Stimulated activated CD8-positive, alpha-beta memory T cell treated with anti-CD3 and anti-CD28 coated beads, Interleukin-7, amount 100 ng/mL, for 48 hours (primary cell): ENCODE data around the gene STXBP1.
"Not testable (repeated sequence)": the region's sequence is repeated elsewhere in the genome, so short reads cannot be mapped to it uniquely, and the experiment has no call there.

Source experiments
- DNase-seq, 2 donors: peaks; one replicate each; pipeline ENCODE4 v3.0.0-alpha.2; 2020; ENCODE audit warnings: low read depth in 1 of 2; ENCODE audit errors: extremely low read depth in 1 of 2

Gene STXBP1

DNA sequence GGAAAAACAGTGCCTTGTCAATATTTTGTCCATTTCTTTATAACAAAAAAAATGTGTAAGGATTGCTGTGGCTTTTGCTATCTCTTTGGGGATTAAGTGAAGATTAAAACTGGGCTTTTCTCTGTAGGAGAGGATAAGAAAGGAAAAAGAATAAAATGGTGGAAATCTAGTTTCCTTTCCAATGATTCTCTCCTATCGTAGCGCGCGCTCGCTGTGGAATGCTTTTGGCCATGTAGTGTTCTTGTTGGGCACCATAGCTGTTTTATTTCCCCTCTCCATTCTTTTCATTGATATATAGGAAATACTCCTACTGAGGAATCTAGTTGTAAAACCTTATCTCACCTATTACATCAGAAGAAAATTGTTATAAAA lies 1.5 kb downstream of the STXBP1 start:
- DNase-seq = no peak

GRCh38 chr9:127614961-127615360 lies 2.9 kb downstream of the STXBP1 start:
- DNase-seq = no peak

DNA sequence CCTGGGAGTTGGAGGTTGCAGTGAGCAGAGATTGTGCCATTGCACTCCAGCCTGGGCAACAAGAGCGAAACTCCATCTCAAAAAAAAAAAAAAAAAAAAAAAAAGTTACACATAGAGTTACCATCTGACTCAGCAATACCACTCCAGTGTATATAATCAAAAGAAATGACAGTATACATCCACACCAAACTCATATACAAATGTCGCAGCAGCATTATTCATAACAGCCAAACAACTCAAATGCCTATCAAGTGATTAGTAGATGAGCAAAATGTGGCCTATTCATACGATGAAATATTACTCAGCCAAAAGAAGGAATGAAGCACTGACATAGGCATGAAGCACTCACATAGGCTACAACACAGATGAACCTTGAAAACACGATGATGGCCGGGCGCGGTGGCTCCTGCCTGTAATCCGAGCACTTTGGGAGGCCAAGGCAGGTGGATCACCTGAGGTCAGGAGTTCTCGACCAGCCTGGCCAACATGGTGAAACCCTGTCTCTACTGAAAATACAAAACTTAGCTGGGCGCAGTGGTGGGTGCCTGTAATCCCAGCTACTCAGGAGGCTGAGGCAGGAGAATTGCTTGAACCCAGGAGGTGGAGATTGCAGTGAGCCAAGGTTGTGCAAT lies 9.4 kb downstream of the STXBP1 start:
- DNase-seq = not testable (repeated sequence)

DNA sequence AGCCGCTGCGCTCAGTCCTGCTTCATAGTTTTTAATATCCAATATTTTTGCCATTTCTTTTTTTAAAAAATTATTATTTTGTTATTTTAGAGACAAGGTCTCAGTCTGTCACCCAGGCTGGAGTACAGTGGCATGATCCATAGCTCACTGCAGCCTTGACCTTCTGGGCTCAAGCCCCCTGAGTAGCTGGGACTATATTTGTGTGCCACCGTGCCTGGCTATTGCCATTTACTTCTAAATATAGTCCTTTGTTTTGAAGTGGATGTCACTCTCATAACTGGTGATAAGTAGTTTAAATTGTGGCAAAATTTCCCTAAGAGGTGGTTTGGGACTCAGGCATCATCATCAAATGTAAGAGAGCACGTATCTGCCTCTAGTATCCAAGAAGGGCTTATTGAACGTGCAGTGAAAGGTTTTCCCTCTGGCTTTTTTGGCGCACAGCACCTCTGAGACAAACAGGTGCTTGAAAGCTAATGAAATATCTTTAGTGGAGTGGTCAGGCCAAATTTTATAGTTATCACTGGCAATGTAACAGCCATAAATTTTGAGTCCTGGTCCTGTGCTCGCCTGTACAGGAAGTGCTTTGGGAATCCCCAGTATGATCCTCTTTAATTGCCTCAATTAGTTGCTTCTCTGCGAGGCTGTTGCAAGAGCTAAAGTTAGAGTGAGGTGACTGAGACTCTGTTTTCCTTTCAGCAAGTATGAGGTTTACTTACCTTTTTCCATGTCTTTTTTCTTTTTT lies 14.8 kb downstream of the STXBP1 start:
- DNase-seq = no peak

GRCh38 chr9:127627494-127627855 lies 15.4 kb downstream of the STXBP1 start:
- no peak for DNase-seq

DNA sequence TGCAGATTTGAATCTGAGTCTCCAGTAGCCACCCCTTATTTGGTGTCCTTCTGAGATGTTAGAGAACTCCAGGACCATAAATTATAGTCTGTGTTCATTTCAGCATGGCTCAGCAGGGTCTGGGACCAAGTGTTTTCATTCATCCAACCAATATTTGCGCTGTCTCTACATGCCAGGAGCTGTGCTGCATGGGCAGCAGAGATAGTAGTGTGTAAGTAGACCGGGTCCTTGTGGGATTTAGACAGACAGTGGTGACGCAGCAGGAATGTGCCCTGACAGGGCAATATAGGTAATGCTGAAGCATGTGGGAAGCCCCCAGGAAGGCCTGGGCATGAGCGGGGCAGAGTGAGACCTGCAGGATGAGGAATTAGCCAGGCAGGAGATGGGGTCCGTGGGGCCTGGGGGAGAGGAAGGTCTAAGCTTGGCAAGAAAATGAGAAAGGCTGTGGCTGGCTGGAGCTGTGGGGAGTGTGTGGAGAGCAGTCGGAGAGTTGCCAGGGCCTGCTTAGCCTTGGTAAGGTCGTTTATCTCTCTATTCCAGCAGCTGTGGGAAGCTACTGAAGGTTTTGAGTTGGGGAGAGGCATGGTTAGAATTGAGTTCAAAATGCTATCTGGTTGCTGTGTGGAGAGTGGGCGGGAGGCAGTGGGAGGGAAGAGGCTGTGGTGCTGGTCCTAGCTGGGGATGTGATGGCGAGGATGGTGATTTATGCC lies 16.8 kb downstream of the STXBP1 start:
- no peak for DNase-seq

DNA sequence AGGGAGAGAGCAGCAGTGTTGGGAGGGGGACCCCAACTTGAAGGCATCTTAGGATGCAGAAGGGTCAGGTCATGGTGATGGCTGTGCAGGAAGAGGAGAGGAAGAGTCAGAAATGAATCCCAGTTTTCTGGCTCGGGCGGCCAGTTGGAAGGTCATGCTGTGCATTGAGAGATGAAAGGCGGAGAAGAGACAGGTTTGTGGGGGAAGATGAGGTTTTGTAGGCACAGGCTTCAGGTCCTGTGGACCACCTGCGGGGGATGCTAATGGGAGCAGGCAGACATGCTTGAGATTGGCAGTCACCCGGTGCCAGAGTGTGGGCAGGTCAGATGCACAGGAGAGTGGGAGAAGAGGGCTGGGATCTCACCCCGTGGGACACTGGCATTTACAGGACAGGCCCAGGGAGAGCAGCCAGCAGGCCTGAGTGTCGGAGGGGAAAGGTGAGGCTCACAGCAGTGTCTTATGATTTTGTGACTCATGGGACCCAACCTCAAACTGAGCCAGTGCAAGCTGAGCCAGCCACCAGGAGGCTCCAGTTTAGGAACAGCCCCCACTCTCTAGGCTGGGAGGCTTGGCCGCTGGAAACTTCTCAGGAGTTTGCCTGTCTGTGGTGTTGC lies 17.5 kb downstream of the STXBP1 start:
- DNase-seq = no peak

DNA sequence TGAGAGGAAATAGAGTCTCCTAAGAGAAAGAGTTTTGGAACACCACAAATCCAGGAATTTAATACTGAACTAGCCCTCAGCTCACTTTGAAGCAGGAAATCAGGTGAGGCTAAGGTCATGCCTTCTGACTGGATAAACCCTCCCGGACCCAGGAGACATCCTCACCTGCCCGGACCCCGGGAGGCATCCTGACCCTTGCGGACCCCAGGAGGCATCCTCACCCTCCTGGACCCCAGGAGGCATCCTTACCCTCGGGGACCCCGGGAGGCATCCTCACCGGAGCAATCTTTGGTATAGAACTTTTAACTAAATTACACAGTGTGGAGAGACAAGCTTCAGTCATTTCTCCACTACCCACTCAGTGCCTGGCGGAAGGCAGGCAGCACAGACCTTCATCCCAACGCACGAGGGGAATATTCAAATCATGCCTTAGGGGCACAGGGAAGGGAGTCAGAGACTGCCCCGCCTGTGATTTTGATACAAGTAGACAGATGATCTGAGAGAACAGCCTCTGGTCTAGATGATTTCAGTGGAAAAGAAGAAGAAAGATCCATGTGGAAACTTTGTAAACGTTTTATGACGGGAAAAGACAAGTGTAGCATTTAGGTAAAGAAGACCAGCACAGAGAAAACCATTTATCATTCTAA lies 21.3 kb downstream of the STXBP1 start:
- no peak for DNase-seq

DNA sequence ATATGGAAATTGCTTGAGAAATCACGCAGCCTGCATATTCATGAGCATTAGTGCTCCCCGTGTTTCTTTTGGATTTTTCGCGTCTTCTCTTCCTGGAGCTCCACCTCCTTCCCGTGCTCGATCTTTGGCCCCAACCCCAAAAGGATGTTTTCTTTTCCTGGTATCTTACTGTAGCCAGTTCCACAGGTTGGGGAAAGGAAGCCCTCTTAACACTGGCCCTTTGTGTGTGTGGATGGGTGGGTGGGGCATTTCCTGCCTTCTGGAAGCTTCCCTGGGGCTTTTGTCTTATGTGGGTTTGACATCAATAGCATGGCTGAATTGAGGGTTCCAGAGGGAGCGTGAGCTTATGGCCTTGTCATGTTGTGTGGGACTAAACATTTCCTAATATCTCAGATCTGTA lies 21.9 kb downstream of the STXBP1 start:
- DNase-seq = no peak

DNA sequence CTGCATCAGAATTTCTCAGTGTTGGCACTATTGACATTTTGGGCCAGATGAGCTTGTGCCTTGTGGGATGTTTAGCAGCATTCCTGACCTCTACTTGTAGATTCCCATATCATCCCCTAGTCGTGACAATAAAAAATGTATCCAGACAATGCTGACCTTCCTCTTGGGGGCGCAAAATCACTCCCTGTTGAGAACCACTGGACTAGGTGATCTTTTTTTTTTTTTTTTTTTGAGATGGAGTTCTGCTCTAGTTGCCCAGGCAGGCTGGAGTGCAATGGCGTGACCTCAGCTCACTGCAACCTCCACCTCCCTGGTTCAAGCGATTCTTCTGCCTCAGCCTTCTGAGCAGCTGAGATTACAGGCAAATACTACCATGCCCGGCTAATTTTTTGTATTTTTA lies 22.6 kb downstream of the STXBP1 start:
- DNase-seq = no peak

DNA sequence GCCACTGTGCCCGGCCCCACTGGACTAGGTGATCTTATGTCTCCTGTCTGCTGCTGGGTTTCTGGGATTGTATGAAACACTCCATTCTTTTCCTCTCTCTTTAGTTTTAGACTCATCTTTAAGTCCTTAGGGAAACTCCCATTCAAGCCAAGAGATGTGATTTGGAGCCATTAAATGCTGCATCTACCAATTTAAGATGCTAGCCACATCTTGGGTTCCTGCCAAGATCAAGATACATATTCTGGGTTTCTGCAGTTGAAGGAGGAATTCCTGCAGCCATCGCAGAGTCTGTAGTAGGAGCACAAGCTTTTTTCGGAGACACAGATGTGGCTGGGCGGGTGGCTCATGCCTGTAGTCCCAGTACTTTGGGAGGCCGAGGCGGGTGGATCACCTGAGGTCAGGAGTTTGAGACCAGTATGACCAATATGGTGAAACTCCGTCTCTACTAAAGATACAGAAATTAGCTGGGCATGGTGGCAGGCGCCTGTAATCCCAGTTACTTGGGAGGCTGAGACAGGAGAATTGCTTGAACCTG lies 23.2 kb downstream of the STXBP1 start:
- no peak for DNase-seq

GRCh38 chr9:127637322-127637847 lies 25.3 kb downstream of the STXBP1 start:
- DNase-seq = no peak

DNA sequence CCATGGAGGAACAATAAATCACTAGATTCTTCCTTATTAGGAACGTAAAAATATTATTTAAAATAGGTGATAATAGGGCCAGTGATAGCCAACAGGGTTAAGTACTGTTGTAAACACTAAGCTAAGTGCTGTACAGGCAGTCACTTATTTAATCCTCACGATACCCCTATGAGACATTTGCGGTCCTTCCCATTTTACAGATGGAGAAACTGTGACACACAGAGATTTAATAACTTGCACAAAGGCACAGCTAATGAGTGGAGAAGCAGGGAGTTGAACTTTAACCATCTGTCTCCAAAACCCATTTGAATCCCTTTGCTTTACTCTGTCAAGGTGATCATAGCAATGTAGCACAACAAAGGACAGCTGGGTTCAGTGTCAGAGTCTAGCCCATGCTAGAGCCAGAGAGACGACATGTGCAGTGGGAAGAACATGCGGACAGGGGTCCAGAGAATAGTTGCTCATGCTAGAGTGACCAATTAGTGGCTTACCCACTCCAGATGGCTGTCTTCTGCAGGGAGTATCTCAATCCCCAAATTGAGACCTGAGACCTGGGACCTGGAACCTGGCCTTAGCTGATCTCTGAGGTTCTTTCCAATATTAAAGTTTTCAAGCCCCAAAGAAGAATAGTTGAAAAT lies 28.9 kb downstream of the STXBP1 start:
- DNase-seq = no peak

GRCh38 chr9:127642082-127642740 lies 30.1 kb downstream of the STXBP1 start:
- DNase-seq = no peak

- DNase-seq = no peak
These were observed 32.2 kb downstream of the STXBP1 start for GRCh38 chr9:127644146-127644827.

GRCh38 chr9:127644943-127645342 lies 32.9 kb downstream of the STXBP1 start:
- DNase-seq = no peak

DNA sequence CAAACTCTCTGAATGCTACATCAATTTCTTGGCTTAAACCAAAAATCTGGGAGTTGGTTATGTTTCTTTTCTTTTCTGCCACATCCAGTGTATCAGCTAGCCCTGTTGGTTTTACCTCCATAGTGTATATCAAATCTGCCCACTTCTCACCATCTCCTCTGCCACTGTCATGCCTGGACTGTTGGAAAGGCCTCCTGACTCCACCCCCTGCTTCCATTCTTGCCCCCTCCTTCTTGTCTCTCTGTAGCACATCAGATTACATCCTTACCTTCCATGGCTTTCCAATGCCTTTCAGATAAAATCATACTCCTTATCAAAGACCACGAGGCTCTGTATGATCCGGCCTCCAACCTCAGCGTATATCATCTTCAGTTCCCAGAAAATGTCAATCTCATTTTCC lies 35.4 kb downstream of the STXBP1 start:
- DNase-seq = no peak

DNA sequence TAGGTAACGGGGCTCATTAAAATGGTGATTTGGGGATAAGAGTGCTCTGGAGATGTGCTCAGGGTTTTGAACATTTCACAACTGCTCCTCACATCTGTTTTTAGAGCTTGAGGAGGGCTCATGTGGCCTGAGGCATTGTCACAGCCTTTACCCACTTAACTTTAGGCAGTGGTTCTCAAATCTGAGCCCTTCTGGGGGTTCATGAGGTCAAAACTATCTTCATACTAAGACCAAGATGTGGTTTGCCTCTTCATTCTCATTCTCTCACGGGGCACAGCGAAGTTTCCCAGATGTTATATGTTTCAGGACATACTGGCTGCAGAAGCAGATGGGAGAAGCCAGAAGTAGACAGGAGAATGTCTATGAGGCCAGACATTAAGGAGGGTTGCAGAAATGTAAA lies 38.4 kb downstream of the STXBP1 start:
- no peak for DNase-seq
